ENCODE measurements around the gene CLEC4G.

The CLEC4G gene

DNA sequence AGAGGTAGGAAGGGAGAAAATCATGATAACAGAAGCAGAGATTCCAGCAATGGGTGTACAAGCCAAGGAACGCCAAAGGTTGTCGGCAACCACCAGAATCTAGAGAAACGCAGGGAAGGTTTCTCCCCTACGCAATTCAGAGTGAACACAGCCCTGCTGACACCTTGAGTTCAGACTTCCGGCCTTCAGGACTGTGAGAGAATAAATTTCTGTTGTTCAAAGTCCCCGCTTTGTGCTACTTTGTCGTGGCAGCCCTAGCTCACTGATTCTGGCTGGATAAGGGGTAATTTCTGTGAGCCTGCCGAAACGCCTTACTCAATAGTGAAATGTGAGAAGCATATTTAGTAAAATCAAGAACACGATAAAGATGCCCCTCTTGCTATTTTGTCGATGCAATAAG lies 5.3 kb upstream of the CLEC4G start:
- no peak overlapping the region for H3K4me3 ChIP-seq (ENCODE audit: low read depth, low read length)
- TF ChIP-seq, protein P1, sequence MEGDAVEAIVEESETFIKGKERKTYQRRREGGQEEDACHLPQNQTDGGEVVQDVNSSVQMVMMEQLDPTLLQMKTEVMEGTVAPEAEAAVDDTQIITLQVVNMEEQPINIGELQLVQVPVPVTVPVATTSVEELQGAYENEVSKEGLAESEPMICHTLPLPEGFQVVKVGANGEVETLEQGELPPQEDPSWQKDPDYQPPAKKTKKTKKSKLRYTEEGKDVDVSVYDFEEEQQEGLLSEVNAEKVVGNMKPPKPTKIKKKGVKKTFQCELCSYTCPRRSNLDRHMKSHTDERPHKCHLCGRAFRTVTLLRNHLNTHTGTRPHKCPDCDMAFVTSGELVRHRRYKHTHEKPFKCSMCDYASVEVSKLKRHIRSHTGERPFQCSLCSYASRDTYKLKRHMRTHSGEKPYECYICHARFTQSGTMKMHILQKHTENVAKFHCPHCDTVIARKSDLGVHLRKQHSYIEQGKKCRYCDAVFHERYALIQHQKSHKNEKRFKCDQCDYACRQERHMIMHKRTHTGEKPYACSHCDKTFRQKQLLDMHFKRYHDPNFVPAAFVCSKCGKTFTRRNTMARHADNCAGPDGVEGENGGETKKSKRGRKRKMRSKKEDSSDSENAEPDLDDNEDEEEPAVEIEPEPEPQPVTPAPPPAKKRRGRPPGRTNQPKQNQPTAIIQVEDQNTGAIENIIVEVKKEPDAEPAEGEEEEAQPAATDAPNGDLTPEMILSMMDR (IDR thresholded peaks at IDR 0.05; ENCODE audit: low read depth, low read length, missing control alignments): no peak
- DNase-seq (ENCODE audit: low read depth): no peak
- in situ Hi-C loops (cut with HindIII; ENCODE audit: low sequenced_read_pairs): no loop called here

- no peak overlapping the region for H3K4me3 ChIP-seq (ENCODE audit: low read depth, low read length)
- TF ChIP-seq, protein P1 (IDR thresholded peaks at IDR 0.05; ENCODE audit: low read depth, low read length, missing control alignments): no peak
- DNase-seq (ENCODE audit: low read depth): no peak
- in situ Hi-C loops (cut with HindIII; ENCODE audit: low sequenced_read_pairs): no loop called here
These were observed 4.2 kb upstream of the CLEC4G start for GRCh38 chr19:7736148-7736547.

DNA sequence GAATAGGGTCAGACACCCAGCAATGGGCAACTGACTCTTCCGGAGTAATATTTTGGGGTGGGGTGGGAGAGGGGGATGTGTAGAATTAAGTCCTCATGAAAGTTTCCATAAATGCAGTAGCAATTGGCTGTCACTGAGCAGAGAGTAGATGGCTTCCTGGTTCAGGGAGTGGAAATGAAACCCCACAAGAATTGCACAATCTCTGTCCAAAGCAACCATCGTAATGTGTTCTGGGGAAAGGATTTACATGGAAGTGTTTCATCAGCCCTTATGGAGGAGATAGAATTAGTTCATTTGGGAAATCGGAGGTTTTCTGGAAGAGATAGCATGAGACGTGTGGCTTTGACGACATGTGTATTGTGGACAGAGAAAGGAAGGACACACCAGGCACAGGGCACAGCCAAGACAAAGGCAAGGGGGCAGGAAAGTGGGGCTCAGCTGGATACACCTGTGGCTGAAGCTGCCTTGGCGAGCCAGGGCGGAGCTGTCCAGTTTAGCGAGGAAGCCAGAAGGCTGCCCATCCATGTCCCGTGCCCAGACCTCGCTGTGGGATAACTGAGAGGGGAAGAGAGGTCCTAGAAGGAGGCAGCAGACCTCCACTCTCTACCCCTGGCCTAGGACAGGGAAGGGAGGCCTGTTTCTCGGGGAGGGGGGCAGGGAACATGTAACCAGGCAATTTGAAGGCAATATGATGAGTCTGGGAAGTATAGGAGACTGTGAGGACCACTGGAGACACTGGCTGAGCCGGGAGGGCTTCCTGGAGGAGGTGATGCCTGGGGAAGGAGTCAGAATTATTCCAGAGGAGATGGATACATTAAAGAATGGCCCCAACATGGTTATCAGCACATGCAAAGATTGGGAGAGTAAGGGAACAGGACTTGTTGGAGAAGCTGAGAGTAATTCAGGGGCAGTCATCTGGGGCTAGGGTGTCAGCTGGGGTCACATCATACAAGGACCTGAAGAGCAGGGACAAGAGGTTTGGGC lies 2.6 kb upstream of the CLEC4G start:
- H3K4me3 ChIP-seq (ENCODE audit: low read depth, low read length): no peak overlapping the region
- in situ Hi-C loops (cut with HindIII; ENCODE audit: low sequenced_read_pairs): no loop called here
- DNase-seq (ENCODE audit: low read depth): no peak
- TF ChIP-seq, protein P1 (IDR thresholded peaks at IDR 0.05; ENCODE audit: low read depth, low read length, missing control alignments): no peak

DNA sequence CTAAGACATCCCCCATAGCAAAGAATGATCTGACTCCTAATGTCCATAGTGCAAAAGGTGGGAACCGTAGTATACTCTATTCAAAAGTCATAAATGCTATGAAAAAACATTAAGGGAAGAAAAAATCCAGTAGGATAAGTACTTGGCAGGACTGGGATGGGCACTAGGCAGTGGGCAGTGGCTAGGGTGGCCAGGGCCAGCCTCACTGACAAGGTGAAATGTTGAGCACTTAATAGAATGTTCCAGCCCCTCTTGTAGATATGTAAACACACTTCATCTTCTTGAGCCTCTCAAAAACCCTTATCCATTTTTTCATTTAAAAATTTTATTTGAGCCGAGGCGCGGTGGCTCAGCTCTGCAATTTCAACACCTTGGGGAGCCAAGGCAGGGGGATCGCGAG lies 1.5 kb upstream of the CLEC4G start:
- H3K4me3 ChIP-seq (ENCODE audit: low read depth, low read length): no peak overlapping the region
- in situ Hi-C loops (cut with HindIII; ENCODE audit: low sequenced_read_pairs): no loop called here
- TF ChIP-seq, protein P1 (IDR thresholded peaks at IDR 0.05; ENCODE audit: low read depth, low read length, missing control alignments): no peak
- DNase-seq (ENCODE audit: low read depth): no peak

- no peak for DNase-seq (ENCODE audit: low read depth)
- in situ Hi-C loops (cut with HindIII; ENCODE audit: low sequenced_read_pairs): no loop called here
- no peak overlapping the region for H3K4me3 ChIP-seq (ENCODE audit: low read depth, low read length)
- TF ChIP-seq, protein P1 (IDR thresholded peaks at IDR 0.05; ENCODE audit: low read depth, low read length, missing control alignments): no peak
These were observed 295 bp downstream of the CLEC4G start for GRCh38 chr19:7731615-7732014.

DNA sequence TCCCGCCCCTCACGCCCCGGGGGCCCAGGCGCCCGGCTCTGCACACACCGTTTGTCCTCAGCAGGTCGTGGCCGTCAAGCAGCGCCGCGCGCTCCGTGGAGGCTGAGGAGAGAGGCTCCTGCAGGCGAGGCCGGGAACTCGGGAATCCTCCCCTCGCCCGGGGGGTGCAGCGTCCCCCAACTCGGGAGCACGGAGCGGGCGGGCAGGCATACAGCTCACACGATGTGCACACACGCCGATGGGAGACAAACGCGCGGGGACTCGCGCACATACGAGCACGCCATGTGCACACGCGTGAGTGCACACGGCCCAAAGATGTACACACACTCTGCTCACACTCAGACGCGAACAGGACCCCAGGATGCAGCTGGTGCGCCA lies 703 bp downstream of the CLEC4G start:
- DNase-seq (ENCODE audit: low read depth): no peak
- TF ChIP-seq, protein P1 (IDR thresholded peaks at IDR 0.05; ENCODE audit: low read depth, low read length, missing control alignments): no peak
- H3K4me3 ChIP-seq (ENCODE audit: low read depth, low read length): no peak overlapping the region
- in situ Hi-C loops (cut with HindIII; ENCODE audit: low sequenced_read_pairs): no loop called here
